Measurements from ENCODE around the gene TSC2.

TSC2 gene

GRCh38 chr16:2074071-2074470 is 26.3 kb downstream of the TSC2 start:
- DNase-seq, result no peak

- no peak for DNase-seq
Measured at GRCh38 chr16:2075631-2076030, 27.8 kb downstream of the TSC2 start.

- DNase-seq, result no peak
Measured at GRCh38 chr16:2076072-2076865, 28.5 kb downstream of the TSC2 start.

- DNase-seq, result no peak
Measured at GRCh38 chr16:2077016-2077415, 29.2 kb downstream of the TSC2 start.

GRCh38 chr16:2077696-2078095 is 29.9 kb downstream of the TSC2 start:
- DNase-seq, result no peak

- no peak for DNase-seq
Measured at GRCh38 chr16:2078096-2078495, 30.3 kb downstream of the TSC2 start.

- no peak for DNase-seq
Measured at GRCh38 chr16:2078691-2079090, 30.9 kb downstream of the TSC2 start.

GRCh38 chr16:2079311-2079800 is 31.6 kb downstream of the TSC2 start:
- DNase-seq, result no peak

GRCh38 chr16:2079991-2080390 is 32.2 kb downstream of the TSC2 start:
- DNase-seq, result no peak

- DNase-seq, result no peak
Measured at GRCh38 chr16:2081201-2082084, 33.7 kb downstream of the TSC2 start.

- DNase-seq, result no peak
Measured at GRCh38 chr16:2082171-2082982, 34.6 kb downstream of the TSC2 start.

- no peak for DNase-seq
Measured at GRCh38 chr16:2082983-2083364, 35.2 kb downstream of the TSC2 start.

GRCh38 chr16:2083409-2083808 is 35.6 kb downstream of the TSC2 start:
- no peak for DNase-seq

- DNase-seq, result no peak
Measured at GRCh38 chr16:2083876-2084780, 36.3 kb downstream of the TSC2 start.

GRCh38 chr16:2084895-2085625 is 37.3 kb downstream of the TSC2 start:
- no peak for DNase-seq

- DNase-seq, result no peak
Measured at GRCh38 chr16:2085669-2086068, 37.9 kb downstream of the TSC2 start.

GRCh38 chr16:2086106-2086742 is 38.4 kb downstream of the TSC2 start:
- no peak for DNase-seq

GRCh38 chr16:2086812-2087747 is 39.3 kb downstream of the TSC2 start:
- no peak for DNase-seq

Measured in SHP77 treated with DMSO at 0.1 percent for 48 hours (cell line).